ENCODE data around the gene BBS2. TPM values are rescaled to one million over a fixed set of nuclear protein-coding genes. Genes with fewer than 3 reads are reported as not detected.

The BBS2 gene
- 62.2 and 77.5 TPM in 2 replicates for total RNA-seq

- H3K4me2 ChIP-seq (ENCODE audit: insufficient read depth, low read length), result peak within 1 kb of the TSS; percentile 90
- no peaks in the 10 kb centered on the region for H3K36me3 ChIP-seq (ENCODE audit: insufficient read depth, low read length)
- peak within 1 kb of the TSS; percentile 49 for H3K27ac ChIP-seq (ENCODE audit: low read depth, low read length)
- no peak for TF ChIP-seq CTCF (IDR thresholded peaks at IDR 0.05; ENCODE audit: extremely low read depth, low read depth, low read length)
- H2AFZ ChIP-seq (ENCODE audit: low read length), result peak within 1 kb of the TSS; percentile 99
- H4K20me1 ChIP-seq (ENCODE audit: insufficient read depth, low read length), result peaks cover 20% of the 10 kb centered on the region
- H3K9me3 ChIP-seq (ENCODE audit: low read depth, low read length), result no peaks in the 10 kb centered on the region
- H3K79me2 ChIP-seq (ENCODE audit: insufficient read depth, low read length), result peaks cover 44% of the 10 kb centered on the region
- peaks cover 24% of the 10 kb centered on the region for H3K4me1 ChIP-seq (ENCODE audit: insufficient read depth, low read length)
- H3K4me3 ChIP-seq (ENCODE audit: insufficient read depth, low read length), result peak within 1 kb of the TSS; percentile 94
- DNase-seq (ENCODE audit: insufficient read length, low spot score, missing footprints), result peak; percentile 95
- no peaks in the 10 kb centered on the region for H3K27me3 ChIP-seq (ENCODE audit: insufficient read depth, low read length)
These were observed at the start of gene BBS2 for GRCh38 chr16:56519459-56520250. TSS of gene BBS2 (minus strand) at chr16:56520024. CDS start at chr16:56519862, 162 bp downstream.

GRCh38 chr16:56564793-56565477, 45.1 kb upstream of the BBS2 start, which contains the start of gene MT4:
TSS of gene MT4 (plus strand) at chr16:56565073. CDS start at chr16:56565129, 56 bp downstream.
- H3K4me3 ChIP-seq (ENCODE audit: insufficient read depth, low read length), result no peak within 1 kb of the TSS
- H3K36me3 ChIP-seq (ENCODE audit: insufficient read depth, low read length), result no peaks in the 10 kb centered on the region
- peaks cover 11% of the 10 kb centered on the region for H3K27me3 ChIP-seq (ENCODE audit: insufficient read depth, low read length)
- no peaks in the 10 kb centered on the region for H3K4me1 ChIP-seq (ENCODE audit: insufficient read depth, low read length)
- no peak within 1 kb of the TSS for H3K4me2 ChIP-seq (ENCODE audit: insufficient read depth, low read length)
- H3K9me3 ChIP-seq (ENCODE audit: low read depth, low read length), result no peaks in the 10 kb centered on the region
- no peaks in the 10 kb centered on the region for H3K79me2 ChIP-seq (ENCODE audit: insufficient read depth, low read length)
- no peak for TF ChIP-seq CTCF (IDR thresholded peaks at IDR 0.05; ENCODE audit: extremely low read depth, low read depth, low read length)
- H2AFZ ChIP-seq (ENCODE audit: low read length), result no peak within 1 kb of the TSS
- DNase-seq (ENCODE audit: insufficient read length, low spot score, missing footprints), result peak; percentile 8
- H4K20me1 ChIP-seq (ENCODE audit: insufficient read depth, low read length), result no peaks in the 10 kb centered on the region
- H3K27ac ChIP-seq (ENCODE audit: low read depth, low read length), result no peak within 1 kb of the TSS

GRCh38 chr16:56561126-56561525, 41.3 kb upstream of the BBS2 start:
- H3K79me2 ChIP-seq (ENCODE audit: insufficient read depth, low read length), result no peaks in the 10 kb centered on the region
- H3K4me3 ChIP-seq (ENCODE audit: insufficient read depth, low read length), result no peak overlapping the region
- no peak overlapping the region for H2AFZ ChIP-seq (ENCODE audit: low read length)
- no peak for TF ChIP-seq CTCF (IDR thresholded peaks at IDR 0.05; ENCODE audit: extremely low read depth, low read depth, low read length)
- H3K4me1 ChIP-seq (ENCODE audit: insufficient read depth, low read length), result no peaks in the 10 kb centered on the region
- H4K20me1 ChIP-seq (ENCODE audit: insufficient read depth, low read length), result no peaks in the 10 kb centered on the region
- no peak overlapping the region for H3K27ac ChIP-seq (ENCODE audit: low read depth, low read length)
- no peaks in the 10 kb centered on the region for H3K9me3 ChIP-seq (ENCODE audit: low read depth, low read length)
- H3K27me3 ChIP-seq (ENCODE audit: insufficient read depth, low read length), result peaks cover 13% of the 10 kb centered on the region
- no peak for DNase-seq (ENCODE audit: insufficient read length, low spot score, missing footprints)
- H3K4me2 ChIP-seq (ENCODE audit: insufficient read depth, low read length), result no peak overlapping the region
- H3K36me3 ChIP-seq (ENCODE audit: insufficient read depth, low read length), result no peaks in the 10 kb centered on the region

- no peak for DNase-seq (ENCODE audit: insufficient read length, low spot score, missing footprints)
- Histone ChIP-seq H4K20me1 (ENCODE audit: insufficient read depth, low read length) (no peaks in the 10 kb centered on the region), H3K9me3 (ENCODE audit: low read depth, low read length) (no peaks in the 10 kb centered on the region), H3K4me3 (ENCODE audit: insufficient read depth, low read length) (no peak overlapping the region), H3K79me2 (ENCODE audit: insufficient read depth, low read length) (no peaks in the 10 kb centered on the region), H3K4me1 (ENCODE audit: insufficient read depth, low read length) (no peaks in the 10 kb centered on the region), H3K27ac (ENCODE audit: low read depth, low read length) (no peak overlapping the region), H3K4me2 (ENCODE audit: insufficient read depth, low read length) (no peak overlapping the region), H3K36me3 (ENCODE audit: insufficient read depth, low read length) (no peaks in the 10 kb centered on the region), H2AFZ (ENCODE audit: low read length) (no peak overlapping the region), H3K27me3 (ENCODE audit: insufficient read depth, low read length) (peaks cover 17% of the 10 kb centered on the region)
- no peak for TF ChIP-seq CTCF (IDR thresholded peaks at IDR 0.05; ENCODE audit: extremely low read depth, low read depth, low read length)
These were observed 40.6 kb upstream of the BBS2 start for GRCh38 chr16:56560447-56560846.
